IMR-90 (cell line): Measurements from ENCODE around the gene NELL1. TPM values are rescaled to one million over a fixed set of nuclear protein-coding genes. Genes with fewer than 3 reads are reported as not detected.

Source experiments
- ATAC-seq: fragments of 200-7000 bp; cut with Tn5 transposase; 2 replicates; pipeline ENCODE4 v1.9.1; 2020; ENCODE audit warnings: low read depth, mild to moderate bottlenecking, moderate library complexity
- BruUV-seq: library from RNA; stranded (reverse); fragments of 400-500 nt; replicated peaks from 2 replicates; lab custom pipeline; 2021; lab: Mats Ljungman, UMichigan
- CTCF ChIA-PET: fragments of 300-600 bp; formaldehyde crosslinking; extraction: SDS; loops from one replicate; lab custom pipeline; 2021; ENCODE audit warnings: antibody characterized with exemption; lab: Yijun Ruan, JAX
- POLR2A ChIA-PET: fragments of 300-600 bp; sonication (Branson Sonifier 250); formaldehyde crosslinking; loops from one replicate; lab custom pipeline; 2022; ENCODE audit warnings: antibody characterized with exemption; ENCODE audit not compliant: unreplicated experiment; lab: Charles Lee
- DNase-seq: peaks from one replicate; pipeline ENCODE4 v3.0.0; 2013
- H2AFZ ChIP-seq: replicated peaks from 2 replicates; pipeline ENCODE3; 2013; ENCODE audit warnings: low read length, mild to moderate bottlenecking; ENCODE audit not compliant: poor library complexity
- H2AK5ac ChIP-seq: 2 replicates; pipeline ENCODE4 v1.6.1; 2013; ENCODE audit warnings: low read depth, low read length, inconsistent platforms
- H2AK9ac ChIP-seq: replicated peaks from 2 replicates; pipeline ENCODE3; 2013; ENCODE audit warnings: mild to moderate bottlenecking, low read depth, low read length, moderate library complexity; ENCODE audit not compliant: poor library complexity
- H2BK120ac ChIP-seq: 2 replicates; pipeline ENCODE4 v1.6.1; 2013; ENCODE audit warnings: low read depth, low read length, inconsistent platforms
- H2BK15ac ChIP-seq: 3 replicates; pipeline ENCODE4 v1.6.1; 2013; ENCODE audit warnings: low read depth, low read length, inconsistent platforms
- H2BK20ac ChIP-seq: 2 replicates; pipeline ENCODE4 v1.6.1; 2013; ENCODE audit warnings: low read depth, mild to moderate bottlenecking, inconsistent platforms, low read length, moderate library complexity
- H2BK5ac ChIP-seq: 2 replicates; pipeline ENCODE4 v1.6.1; 2013; ENCODE audit warnings: mild to moderate bottlenecking, low read depth, low read length, inconsistent platforms; ENCODE audit not compliant: poor library complexity, severe bottlenecking
- H3K14ac ChIP-seq: replicated peaks from 2 replicates; pipeline ENCODE4 v1.6.1; 2013; ENCODE audit warnings: low read depth, low read length, inconsistent platforms
- H3K18ac ChIP-seq: 2 replicates; pipeline ENCODE4 v1.6.1; 2013; ENCODE audit warnings: low read depth, low read length, control low read depth
- H3K23ac ChIP-seq: 2 replicates; pipeline ENCODE4 v1.6.1; 2013; ENCODE audit warnings: low read depth, low read length, inconsistent platforms
- H3K27ac ChIP-seq: 2 replicates; pipeline ENCODE4 v1.5.1; 2013; ENCODE audit warnings: mild to moderate bottlenecking, control low read depth, low read length; ENCODE audit not compliant: insufficient read depth
- H3K27me3 ChIP-seq: 2 replicates; pipeline ENCODE4 v1.6.1; 2013; ENCODE audit warnings: low read length; ENCODE audit not compliant: control insufficient read depth, insufficient read depth
- H3K36me3 ChIP-seq: 2 replicates; pipeline ENCODE4 v1.6.1; 2013; ENCODE audit warnings: low read length, mixed read lengths; ENCODE audit not compliant: control insufficient read depth, insufficient read depth
- H3K4ac ChIP-seq: 2 replicates; pipeline ENCODE4 v1.6.1; 2013; ENCODE audit warnings: low read depth, low read length, inconsistent platforms
- H3K4me1 ChIP-seq: 2 replicates; pipeline ENCODE4 v1.6.1; 2013; ENCODE audit warnings: low read length, mixed read lengths; ENCODE audit not compliant: control insufficient read depth, insufficient read depth
- H3K4me2 ChIP-seq: 2 replicates; pipeline ENCODE4 v1.6.1; 2013; ENCODE audit warnings: low read depth, mild to moderate bottlenecking, control low read depth, low read length, moderate library complexity
- H3K4me3 ChIP-seq: 2 replicates; pipeline ENCODE4 v1.5.1; 2013; ENCODE audit warnings: low read depth, mild to moderate bottlenecking, control low read depth, low read length, moderate library complexity; ENCODE audit not compliant: insufficient read depth
- H3K56ac ChIP-seq: 2 replicates; pipeline ENCODE4 v1.6.1; 2013; ENCODE audit warnings: low read length, inconsistent platforms; ENCODE audit not compliant: insufficient read depth; ENCODE audit errors: extremely low read depth
- H3K79me1 ChIP-seq, 2 experiments: 2 replicates each; pipeline ENCODE4 v1.6.1; 2013; ENCODE audit warnings: low read length in 2 of 2, inconsistent platforms in 1 of 2, low read depth in 1 of 2
- H3K9ac ChIP-seq: 2 replicates; pipeline ENCODE4 v1.6.1; 2013; ENCODE audit warnings: low read depth, low read length, control low read depth
- H3K9me1 ChIP-seq: 2 replicates; pipeline ENCODE4 v1.6.1; 2013; ENCODE audit warnings: low read length, inconsistent platforms; ENCODE audit not compliant: insufficient read depth
- H3K9me3 ChIP-seq: 2 replicates; pipeline ENCODE4 v1.6.1; 2013; ENCODE audit warnings: low read length; ENCODE audit not compliant: control insufficient read depth, insufficient read depth
- H4K20me1 ChIP-seq: 2 replicates; pipeline ENCODE4 v1.6.1; 2013; ENCODE audit warnings: low read length, inconsistent platforms; ENCODE audit not compliant: insufficient read depth
- H4K5ac ChIP-seq: 2 replicates; pipeline ENCODE4 v1.6.1; 2013; ENCODE audit warnings: mild to moderate bottlenecking, low read depth, low read length, control low read depth
- H4K8ac ChIP-seq, 2 experiments: 2 replicates each; pipeline ENCODE4 v1.6.1; 2013; ENCODE audit warnings: low read depth in 2 of 2, low read length in 2 of 2, control low read depth in 1 of 2, inconsistent platforms in 1 of 2
- H4K91ac ChIP-seq: 2 replicates; pipeline ENCODE4 v1.6.1; 2013; ENCODE audit warnings: low read depth, low read length, inconsistent platforms; ENCODE audit not compliant: insufficient read depth
- CHD1 ChIP-seq: IDR thresholded peaks from 2 replicates; pipeline ENCODE4 v1.6.1; 2012; ENCODE audit warnings: low read depth, low read length, improper control_type of control experiment
- ELK1 ChIP-seq: fragments of 150-350 bp; IDR thresholded peaks from 2 replicates; pipeline ENCODE4 v1.6.1; 2016; ENCODE audit warnings: low read depth, mild to moderate bottlenecking, low read length, moderate library complexity, borderline replicate concordance
- FOS ChIP-seq: fragments of 150-350 bp; IDR thresholded peaks from 2 replicates; pipeline ENCODE4 v1.6.1; 2016; ENCODE audit warnings: low read depth, low read length
- MAFK ChIP-seq: IDR thresholded peaks from 2 replicates; pipeline ENCODE4 v1.6.1; 2012; ENCODE audit warnings: low read depth, low read length, improper control_type of control experiment
- MXI1 ChIP-seq: IDR thresholded peaks from 2 replicates; pipeline ENCODE4 v1.6.1; 2012; ENCODE audit warnings: low read depth, mild to moderate bottlenecking, low read length, moderate library complexity, borderline replicate concordance
- NFE2L2 ChIP-seq: fragments of 150-350 bp; IDR thresholded peaks from 2 replicates; pipeline ENCODE4 v1.6.1; 2016; ENCODE audit warnings: low read depth, mild to moderate bottlenecking, low read length
- RAD21 ChIP-seq: IDR thresholded peaks from 2 replicates; pipeline ENCODE4 v1.6.1; 2012; ENCODE audit warnings: low read length, improper control_type of control experiment
- RCOR1 ChIP-seq: IDR thresholded peaks from 2 replicates; pipeline ENCODE4 v1.6.1; 2012; ENCODE audit warnings: mild to moderate bottlenecking, low read length, improper control_type of control experiment; ENCODE audit not compliant: insufficient replicate concordance
- SMC3 ChIP-seq: fragments of 150-350 bp; IDR thresholded peaks from 2 replicates; pipeline ENCODE4 v1.6.1; 2016; ENCODE audit warnings: low read depth, mild to moderate bottlenecking, antibody characterized with exemption, low read length, moderate library complexity
- USF2 ChIP-seq: fragments of 150-350 bp; IDR thresholded peaks from 2 replicates; pipeline ENCODE4 v1.6.1; 2017; ENCODE audit warnings: mild to moderate bottlenecking, antibody characterized with exemption, low read length, low read depth
- WGBS, 2 experiments: methylation state at CpG; one replicate each; pipeline versions ENCODE4 v1.1.5 to v1.1.7; 2013; ENCODE audit warnings: missing lambda C conversion rate in 2 of 2; ENCODE audit not compliant: insufficient read length in 1 of 2; ENCODE audit errors: extremely low coverage in 2 of 2; 5-methylcytosine and 5-hydroxymethylcytosine counted together
- dilution Hi-C: fragments of 300-500 bp; cut with HindIII; formaldehyde crosslinking; loops from one replicate; pipeline ENCODE4 v1.14.3; 2018; ENCODE audit warnings: low sequenced_read_pairs; ENCODE audit not compliant: unreplicated experiment
- in situ Hi-C: fragments of 300-500 bp; cut with MboI; formaldehyde crosslinking; loops from 3 replicates; pipeline ENCODE4 v1.14.3; 2019; ENCODE audit warnings: low sequenced_read_pairs, inconsistent platforms, mixed read lengths
- intact Hi-C: fragments of 100-400 bp; cut with micrococcal nuclease; formaldehyde crosslinking; loops from 2 replicates; pipeline ENCODE4 v1.10.0; 2022
- polyA plus RNA-seq, 3 experiments: library from polyadenylated mRNA; depleted of rRNA; stranded (reverse); fragments of >200 nt; gene quantifications; 2 replicates each; pipeline ENCODE4 v1.2.3, GENCODE V29; 2012; ENCODE audit warnings: low replicate concordance in 1 of 3
- total RNA-seq: library from RNA; depleted of rRNA; stranded (reverse); fragments of >200 nt; gene quantifications from 2 replicates; pipeline ENCODE4 v1.2.3, GENCODE V29; 2012

The NELL1 gene
- total and polyA plus RNA-seq, 2 of the 4 experiments (the other 2 are of a cell fraction): not detected

GRCh38 chr11:21116009-21116408, 446.6 kb downstream of the NELL1 start:
- H3K79me1 ChIP-seq: no peaks in the 10 kb centered on the region
- intact Hi-C loops (no loop called here), dilution Hi-C loops (no loop called here), in situ Hi-C loops (no loop called here)
- no peak overlapping the region for H3K4me2 ChIP-seq
- no peak overlapping the region for H4K91ac ChIP-seq
- no peak for DNase-seq
- H2BK20ac ChIP-seq: no peak overlapping the region
- H4K8ac ChIP-seq: no peak overlapping the region
- no peaks in the 10 kb centered on the region for H4K20me1 ChIP-seq
- no peak overlapping the region for H2BK15ac ChIP-seq
- BruUV-seq: no TSS peak
- H3K9me1 ChIP-seq: no peaks in the 10 kb centered on the region
- H2AK9ac ChIP-seq: no peak overlapping the region
- H3K18ac ChIP-seq: no peak overlapping the region
- POLR2A ChIA-PET: no interaction called here
- no peak overlapping the region for H2AFZ ChIP-seq
- TF ChIP-seq CHD1 (no peak), USF2 (no peak), FOS (no peak), NFE2L2 (no peak), RAD21 (no peak), RCOR1 (no peak), ELK1 (no peak), MXI1 (no peak), SMC3 (no peak), MAFK (no peak)
- peaks cover 4% of the 10 kb centered on the region; the same call in 1 of the 2 replicates for H3K9me3 ChIP-seq
- H3K23ac ChIP-seq: no peak overlapping the region
- H3K56ac ChIP-seq: no peak overlapping the region
- no CpG with 5 or more reads among the region's 1 CpG for WGBS, 2 experiments
- H3K36me3 ChIP-seq: no peaks in the 10 kb centered on the region
- H3K4me3 ChIP-seq: no peak overlapping the region
- H4K5ac ChIP-seq: no peak overlapping the region
- ATAC-seq: no peak
- H2BK120ac ChIP-seq: no peak overlapping the region
- no peak overlapping the region for H2AK5ac ChIP-seq
- no peak overlapping the region for H3K4ac ChIP-seq
- H3K27me3 ChIP-seq: no peaks in the 10 kb centered on the region
- H3K9ac ChIP-seq: no peak overlapping the region
- no peaks in the 10 kb centered on the region for H3K4me1 ChIP-seq
- H3K14ac ChIP-seq: no peak overlapping the region
- H2BK5ac ChIP-seq: no peak overlapping the region
- CTCF ChIA-PET: no interaction called here
- no peak overlapping the region for H3K27ac ChIP-seq
